ENCODE results near the gene ABI3BP.

- TF ChIP-seq CTCF (IDR thresholded peaks at IDR 0.05): no peak
- no peak for TF ChIP-seq POLR2A (IDR thresholded peaks at IDR 0.05)
Measured at GRCh38 chr3:100833483-100833882, 159.7 kb downstream of the ABI3BP start.

Measured in vagina (tissue), 2 donors.